Body of pancreas (tissue), 4 donors: ENCODE measurements around the gene ADH1B. TPM values are rescaled to one million over a fixed set of nuclear protein-coding genes. Genes with fewer than 3 reads are reported as not detected.
A peak's percentile ranks its signal among the peaks of the same experiment; 100 is the strongest.

Experiments used
- ATAC-seq: fragments of 150-250 bp; one replicate; pipeline ENCODE4 v1.9.1; 2016
- DNase-seq, 4 donors: peaks; one replicate each; pipeline ENCODE4 v3.0.0-alpha.2; 2019
- H3K27ac ChIP-seq, 4 donors: fragments of 200-600 bp; sonication (generic); 1 replicate in 3 of 4; 2 replicates in 1 of 4; pipeline versions ENCODE4 v1.5.1 to v1.6.1; 2016 to 2019; ENCODE audit warnings: mild to moderate bottlenecking in 1 of 4, mixed read lengths in 1 of 4, moderate library complexity in 1 of 4
- H3K27me3 ChIP-seq, 2 donors: fragments of 200-600 bp; sonication (generic); one replicate each; pipeline ENCODE4 v1.6.0; 2016; ENCODE audit warnings: mild to moderate bottlenecking in 1 of 2
- H3K36me3 ChIP-seq, 2 donors: fragments of 200-600 bp; sonication (generic); replicated peaks in 1 of 2; 2 replicates each; pipeline ENCODE4 v1.5.1; 2016; ENCODE audit warnings: low read depth in 2 of 2; ENCODE audit not compliant: insufficient read depth in 1 of 2
- H3K4me1 ChIP-seq: fragments of 200-600 bp; sonication (generic); one replicate; pipeline ENCODE4 v1.6.0; 2016
- H3K4me3 ChIP-seq, 2 donors: fragments of 200-600 bp; sonication (generic); 1 replicate in 1 of 2; 2 replicates in 1 of 2; pipeline ENCODE4 v1.5.1; 2016 to 2019
- H3K9me3 ChIP-seq, 3 donors: fragments of 200-600 bp; sonication (generic); 1 replicate in 2 of 3; 2 replicates in 1 of 3; pipeline ENCODE4 v1.5.1; 2016
- POLR2A ChIP-seq, 3 donors: fragments of 450-650 bp; IDR thresholded peaks; one replicate each; pipeline ENCODE4 v1.6.1; 2016; ENCODE audit warnings: antibody characterized with exemption in 3 of 3, mild to moderate bottlenecking in 2 of 3
- WGBS, 2 donors: methylation state at CpG; one replicate each; pipeline ENCODE4 v1.1.5; 2017; 5-methylcytosine and 5-hydroxymethylcytosine counted together
- intact Hi-C: fragments of 100-400 bp; cut with DNase I; formaldehyde crosslinking; loops from one replicate; pipeline ENCODE4 v1.15.1; 2023
- total RNA-seq, 2 donors: library from RNA; depleted of rRNA; stranded (reverse); fragments of >200 nt; gene quantifications; one replicate each; pipeline ENCODE4 v1.1.0, GENCODE V29; 2016
- TF ChIP-seq, protein P1 (sequence below), 7 experiments: fragments of 450-650 bp in 4 of 7; fragments of 200-600 bp in 3 of 7; sonication (generic) in 3 of 7; IDR thresholded peaks; one replicate each; pipeline ENCODE4 v1.5.1; 2016 to 2019; ENCODE audit warnings: antibody characterized with exemption in 7 of 7

Gene ADH1B
- total RNA-seq, 2 donors from 2014 or later = 134 to 306 TPM

GRCh38 chr4:99300934-99301333 is 20.3 kb downstream of the ADH1B start:
- peaks cover 5% of the 10 kb centered on the region for H3K4me1 ChIP-seq
- ATAC-seq = peak; percentile 74
- DNase-seq = peak; percentile 66 to 85 (median 82)
- TF ChIP-seq, protein P1, sequence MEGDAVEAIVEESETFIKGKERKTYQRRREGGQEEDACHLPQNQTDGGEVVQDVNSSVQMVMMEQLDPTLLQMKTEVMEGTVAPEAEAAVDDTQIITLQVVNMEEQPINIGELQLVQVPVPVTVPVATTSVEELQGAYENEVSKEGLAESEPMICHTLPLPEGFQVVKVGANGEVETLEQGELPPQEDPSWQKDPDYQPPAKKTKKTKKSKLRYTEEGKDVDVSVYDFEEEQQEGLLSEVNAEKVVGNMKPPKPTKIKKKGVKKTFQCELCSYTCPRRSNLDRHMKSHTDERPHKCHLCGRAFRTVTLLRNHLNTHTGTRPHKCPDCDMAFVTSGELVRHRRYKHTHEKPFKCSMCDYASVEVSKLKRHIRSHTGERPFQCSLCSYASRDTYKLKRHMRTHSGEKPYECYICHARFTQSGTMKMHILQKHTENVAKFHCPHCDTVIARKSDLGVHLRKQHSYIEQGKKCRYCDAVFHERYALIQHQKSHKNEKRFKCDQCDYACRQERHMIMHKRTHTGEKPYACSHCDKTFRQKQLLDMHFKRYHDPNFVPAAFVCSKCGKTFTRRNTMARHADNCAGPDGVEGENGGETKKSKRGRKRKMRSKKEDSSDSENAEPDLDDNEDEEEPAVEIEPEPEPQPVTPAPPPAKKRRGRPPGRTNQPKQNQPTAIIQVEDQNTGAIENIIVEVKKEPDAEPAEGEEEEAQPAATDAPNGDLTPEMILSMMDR (IDR thresholded peaks at IDR 0.05) = no peak
- no peak for TF ChIP-seq POLR2A (IDR thresholded peaks at IDR 0.05)
- no peak overlapping the region for H3K4me3 ChIP-seq
- no peak overlapping the region for H3K27ac ChIP-seq
- H3K36me3 ChIP-seq = no peaks in the 10 kb centered on the region
- no peaks in the 10 kb centered on the region for H3K27me3 ChIP-seq
- H3K9me3 ChIP-seq = no peaks in the 10 kb centered on the region
- 21% methylated on average over 4 of the region's 4 CpGs for WGBS, 2 donors
- intact Hi-C loops = no loop called here

DNA sequence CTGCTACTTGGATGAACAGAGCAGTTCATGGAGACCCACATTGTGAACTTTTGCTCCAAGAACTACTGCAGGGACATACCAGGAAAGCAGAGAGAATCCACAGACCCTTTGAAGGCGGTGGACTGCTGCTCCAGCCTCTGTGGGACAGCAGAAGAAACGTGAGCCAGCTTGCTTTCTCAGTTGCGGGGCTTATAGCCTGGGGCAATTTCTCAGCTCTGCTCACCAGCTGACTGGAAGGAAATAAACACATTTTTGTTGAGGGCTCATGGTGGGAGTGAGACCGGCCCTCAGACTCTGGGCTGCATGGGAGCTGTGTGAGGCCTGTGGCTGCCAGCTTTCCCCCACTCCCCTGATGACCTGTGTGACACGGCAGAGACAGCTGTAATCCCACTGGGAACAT is 27.8 kb downstream of the ADH1B start:
- ATAC-seq = no peak
- no peaks in the 10 kb centered on the region for H3K27me3 ChIP-seq
- H3K27ac ChIP-seq = no peak overlapping the region
- no peak for TF ChIP-seq POLR2A (IDR thresholded peaks at IDR 0.05)
- TF ChIP-seq, protein P1 (IDR thresholded peaks at IDR 0.05) = no peak
- H3K36me3 ChIP-seq = no peaks in the 10 kb centered on the region
- no peak for DNase-seq
- peaks cover 0 to 8% (median 0%) of the 10 kb centered on the region in 3 donors for H3K9me3 ChIP-seq
- H3K4me3 ChIP-seq = no peak overlapping the region
- peaks cover 13% of the 10 kb centered on the region for H3K4me1 ChIP-seq
- intact Hi-C loops = no loop called here
- 92% methylated on average over 3 to 5 of the region's 5 CpGs for WGBS, 2 donors

GRCh38 chr4:99290848-99291786 is 30.1 kb downstream of the ADH1B start, which contains the start of gene ADH1A:
TSS of gene ADH1A (minus strand) at chr4:99290985. CDS start at chr4:99290914, 71 bp downstream.
- no peak for ATAC-seq
- H3K4me1 ChIP-seq = peaks cover 13% of the 10 kb centered on the region
- H3K9me3 ChIP-seq = peaks cover 0 to 8% (median 0%) of the 10 kb centered on the region in 3 donors
- TF ChIP-seq POLR2A (IDR thresholded peaks at IDR 0.05) = no peak
- TF ChIP-seq, protein P1 (IDR thresholded peaks at IDR 0.05) = no peak
- no peaks in the 10 kb centered on the region for H3K36me3 ChIP-seq
- no peaks in the 10 kb centered on the region for H3K27me3 ChIP-seq
- 11 to 24% methylated on average over 3 of the region's 3 CpGs for WGBS, 2 donors
- H3K4me3 ChIP-seq = no peak within 1 kb of the TSS
- H3K27ac ChIP-seq = no peak within 1 kb of the TSS
- intact Hi-C loops = no loop called here
- DNase-seq = no peak

DNA sequence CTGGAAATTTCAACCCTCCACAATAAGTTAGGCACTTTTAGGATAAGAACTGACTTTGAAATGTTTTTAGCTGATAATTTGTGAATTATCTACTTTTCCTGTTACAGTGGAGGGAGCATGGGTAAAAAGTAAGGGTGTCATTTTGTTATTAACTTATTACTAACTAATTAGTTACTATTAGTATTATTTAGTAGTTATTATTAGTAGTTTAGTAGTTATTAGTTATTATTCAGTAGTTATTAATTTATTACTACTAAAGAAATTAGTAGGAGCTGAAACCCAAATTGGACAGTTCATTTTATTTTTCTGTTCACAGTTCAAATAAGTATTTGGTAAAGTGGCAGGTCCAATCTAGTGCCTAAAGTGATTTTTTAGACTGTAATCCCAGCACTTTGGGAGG is 35.8 kb downstream of the ADH1B start:
- ATAC-seq (no peak), DNase-seq (no peak)
- H3K4me1 ChIP-seq = no peaks in the 10 kb centered on the region
- TF ChIP-seq POLR2A (IDR thresholded peaks at IDR 0.05) = no peak
- TF ChIP-seq, protein P1 (IDR thresholded peaks at IDR 0.05) = no peak
- no peaks in the 10 kb centered on the region for H3K9me3 ChIP-seq
- no peaks in the 10 kb centered on the region for H3K36me3 ChIP-seq
- H3K27me3 ChIP-seq = no peaks in the 10 kb centered on the region
- intact Hi-C loops = no loop called here
- H3K27ac ChIP-seq = no peak overlapping the region
- no peak overlapping the region for H3K4me3 ChIP-seq
